GM13976 (cell line): Measurements from ENCODE around the gene APPL2.

Source experiments
- DNase-seq: peaks from one replicate; pipeline ENCODE4 v3.0.0; 2012; ENCODE audit warnings: low spot score
- in situ Hi-C: fragments of 300-500 bp; cut with MboI; formaldehyde crosslinking; loops from one replicate; pipeline ENCODE4 v1.12.0; 2022; ENCODE audit warnings: low sequenced_read_pairs, mixed read lengths, inconsistent platforms; ENCODE audit not compliant: unreplicated experiment
- TF ChIP-seq, protein P1 (sequence below): IDR thresholded peaks from 2 replicates; pipeline ENCODE4 v1.5.1; 2012; ENCODE audit warnings: borderline replicate concordance, mild to moderate bottlenecking; ENCODE audit not compliant: insufficient read depth; ENCODE audit errors: extremely low read depth, missing control alignments, control extremely low read depth

The APPL2 gene

DNA sequence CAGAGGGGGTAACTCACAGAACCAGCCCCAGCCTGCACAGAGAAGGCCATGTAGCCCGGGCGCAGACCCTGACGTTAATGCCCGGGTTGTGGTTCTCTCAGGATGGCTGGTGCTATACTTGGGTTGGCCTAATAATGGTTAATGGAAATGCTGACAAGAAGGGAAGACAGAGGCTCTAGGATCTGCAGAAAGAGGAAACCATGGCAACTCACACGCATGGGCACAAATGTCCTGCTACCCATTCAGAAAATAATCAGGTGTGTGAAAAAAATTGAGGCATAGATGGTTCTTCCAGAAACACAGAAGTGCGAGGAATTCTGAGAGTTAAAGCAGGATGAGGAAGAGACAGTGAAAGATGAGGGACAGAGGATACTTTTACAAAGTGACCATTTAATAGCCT is 33.8 kb downstream of the APPL2 start:
- DNase-seq = no peak
- in situ Hi-C loops = no loop called here
- TF ChIP-seq, protein P1, sequence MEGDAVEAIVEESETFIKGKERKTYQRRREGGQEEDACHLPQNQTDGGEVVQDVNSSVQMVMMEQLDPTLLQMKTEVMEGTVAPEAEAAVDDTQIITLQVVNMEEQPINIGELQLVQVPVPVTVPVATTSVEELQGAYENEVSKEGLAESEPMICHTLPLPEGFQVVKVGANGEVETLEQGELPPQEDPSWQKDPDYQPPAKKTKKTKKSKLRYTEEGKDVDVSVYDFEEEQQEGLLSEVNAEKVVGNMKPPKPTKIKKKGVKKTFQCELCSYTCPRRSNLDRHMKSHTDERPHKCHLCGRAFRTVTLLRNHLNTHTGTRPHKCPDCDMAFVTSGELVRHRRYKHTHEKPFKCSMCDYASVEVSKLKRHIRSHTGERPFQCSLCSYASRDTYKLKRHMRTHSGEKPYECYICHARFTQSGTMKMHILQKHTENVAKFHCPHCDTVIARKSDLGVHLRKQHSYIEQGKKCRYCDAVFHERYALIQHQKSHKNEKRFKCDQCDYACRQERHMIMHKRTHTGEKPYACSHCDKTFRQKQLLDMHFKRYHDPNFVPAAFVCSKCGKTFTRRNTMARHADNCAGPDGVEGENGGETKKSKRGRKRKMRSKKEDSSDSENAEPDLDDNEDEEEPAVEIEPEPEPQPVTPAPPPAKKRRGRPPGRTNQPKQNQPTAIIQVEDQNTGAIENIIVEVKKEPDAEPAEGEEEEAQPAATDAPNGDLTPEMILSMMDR = no peak

DNA sequence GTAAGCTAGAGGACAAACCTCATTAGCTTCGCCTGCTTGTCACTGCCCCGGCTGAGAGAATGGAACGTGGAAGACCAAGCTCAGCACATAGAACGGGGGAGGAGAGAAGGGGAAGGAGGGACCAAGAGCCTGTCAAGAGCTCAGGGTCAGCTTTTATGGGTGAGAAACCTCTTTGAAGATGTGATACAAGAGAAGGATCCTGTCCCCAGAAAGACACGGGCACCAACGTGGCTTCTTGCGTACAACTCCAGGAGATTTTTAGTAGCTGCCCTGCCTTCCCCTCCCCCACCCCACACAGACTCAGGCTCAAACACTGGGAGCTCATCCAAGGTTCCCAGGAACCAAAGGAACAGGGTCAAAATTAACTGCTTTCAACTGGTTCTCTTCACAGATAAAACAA is 34.7 kb downstream of the APPL2 start:
- DNase-seq = no peak
- in situ Hi-C loops = no loop called here
- TF ChIP-seq, protein P1 = no peak

DNA sequence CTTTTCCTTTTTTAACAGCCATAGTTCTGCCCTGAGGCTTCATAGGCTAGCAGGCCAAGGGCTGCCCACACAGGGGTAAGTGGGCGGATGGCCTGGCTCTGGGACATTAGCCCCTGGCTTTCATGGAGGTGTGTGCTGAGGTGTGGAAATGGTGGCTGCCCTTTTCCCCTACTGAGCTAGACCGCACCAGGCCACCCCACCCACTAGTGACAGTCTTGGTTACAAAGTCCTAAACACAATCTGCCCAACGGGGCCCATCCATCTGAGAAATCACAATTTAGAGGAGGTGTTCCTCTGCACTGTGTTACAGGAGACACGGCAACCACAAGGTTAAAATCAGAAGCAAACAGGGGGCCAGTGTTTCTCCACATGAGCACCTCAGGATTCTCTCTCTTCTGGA is 35.6 kb downstream of the APPL2 start:
- no peak for DNase-seq
- in situ Hi-C loops = no loop called here
- TF ChIP-seq, protein P1 = no peak

DNA sequence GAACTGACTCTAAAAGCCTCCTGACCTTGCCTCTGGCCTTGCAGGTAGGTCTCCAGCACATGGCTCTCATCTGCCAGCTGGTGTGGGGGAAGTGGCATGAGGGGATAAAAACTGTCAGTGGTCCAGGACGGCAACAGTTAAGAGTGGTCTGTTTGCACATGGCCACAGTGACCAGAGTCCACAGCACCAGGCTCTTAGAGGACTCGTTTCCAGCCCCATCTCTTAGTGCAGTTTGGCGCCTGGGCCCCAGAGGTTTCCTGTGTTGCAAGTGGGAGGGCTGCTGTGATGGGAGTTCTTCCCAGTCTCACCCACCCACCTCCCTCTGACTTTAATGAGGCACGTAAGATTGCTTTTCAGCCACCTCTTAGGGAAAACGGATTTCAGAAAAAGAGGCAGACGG is 37.0 kb downstream of the APPL2 start:
- in situ Hi-C loops = no loop called here
- TF ChIP-seq, protein P1 = no peak
- no peak for DNase-seq

DNA sequence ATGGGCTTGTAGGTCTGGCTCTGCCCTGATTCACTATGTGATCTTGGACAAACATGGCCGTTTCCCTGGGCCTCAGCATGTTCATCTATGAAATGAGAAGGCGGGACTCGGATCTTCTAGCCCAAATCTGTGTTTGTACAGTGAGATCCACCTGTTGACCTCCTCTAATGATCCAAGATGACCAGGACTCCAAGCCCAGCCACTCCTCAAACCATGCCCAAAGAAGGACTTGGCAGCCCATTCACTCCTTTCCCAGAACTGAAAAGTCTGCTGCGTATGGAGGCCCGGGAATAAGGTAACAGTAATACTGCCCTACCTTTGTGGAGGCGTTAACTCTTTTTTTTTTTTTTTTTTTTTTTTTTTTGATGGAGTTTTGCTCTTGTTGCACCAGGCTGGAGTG is 39.9 kb downstream of the APPL2 start:
- TF ChIP-seq, protein P1 = no peak
- in situ Hi-C loops = no loop called here
- no peak for DNase-seq

DNA sequence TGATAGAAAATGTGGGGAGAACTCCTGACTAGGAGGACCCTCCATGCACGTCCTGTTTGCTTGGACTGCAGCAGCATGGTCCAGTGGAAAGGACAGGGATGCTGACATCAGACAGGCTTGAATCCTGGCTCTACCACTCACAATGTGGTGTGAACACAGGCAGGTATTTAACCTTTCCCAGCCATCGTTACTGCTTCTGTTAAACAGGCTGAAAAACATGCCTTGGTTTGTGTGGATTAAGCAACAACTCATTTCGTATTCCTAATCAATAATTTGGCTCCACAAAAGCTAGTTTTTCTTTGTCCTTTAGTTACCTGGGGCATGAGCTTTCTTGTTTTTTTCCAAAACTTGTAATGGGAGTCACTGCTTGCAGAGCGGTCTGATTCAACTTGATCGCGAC is 41.0 kb downstream of the APPL2 start:
- DNase-seq = no peak
- TF ChIP-seq, protein P1 = no peak
- in situ Hi-C loops = no loop called here
